ENCODE data around the gene PPP1R36. TPM values are rescaled to one million over a fixed set of nuclear protein-coding genes. Genes with fewer than 3 reads are reported as not detected.

Gene PPP1R36
- total RNA-seq, 2 experiments from 2014 or later = 0.53 TPM; not detected in 1

DNA sequence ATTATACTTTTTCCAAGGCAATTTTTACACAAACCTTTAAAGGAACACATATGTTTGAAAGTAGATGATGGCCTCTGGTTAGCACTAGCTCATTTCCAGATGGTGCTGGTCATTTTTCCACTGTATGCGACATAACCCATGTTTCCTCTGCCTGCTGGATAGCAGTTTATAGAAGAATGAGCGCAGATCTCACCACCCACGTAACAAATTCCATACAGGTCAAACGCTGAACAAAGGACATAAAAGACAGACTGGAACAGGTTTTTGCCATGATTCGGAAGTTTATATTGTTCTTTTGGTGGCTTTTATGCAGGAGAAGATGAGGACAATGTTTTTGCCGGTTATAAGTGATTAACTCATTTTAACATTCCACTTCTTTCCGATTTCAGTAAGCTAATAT is 30.7 kb downstream of the PPP1R36 start:
- ChIA-PET CTCF (interaction anchor here (0.9 kb wide), 1 partner anchor 56 kb away, joined by 3 read pairs; no protein-coding TSS in a partner anchor), POLR2A (no interaction called here)
- no peak for DNase-seq
- H3K9me3 Mint-ChIP-seq = no peaks in the 10 kb centered on the region
- H3K4me3 Mint-ChIP-seq = no peak overlapping the region
- no peaks in the 10 kb centered on the region for H3K27me3 Mint-ChIP-seq
- no peak overlapping the region for H3K27ac Mint-ChIP-seq
- no peaks in the 10 kb centered on the region for H3K36me3 Mint-ChIP-seq (ENCODE audit: low read depth)
- H3K4me1 Mint-ChIP-seq = no peaks in the 10 kb centered on the region

- no peak overlapping the region for H3K4me3 Mint-ChIP-seq
- H3K27ac Mint-ChIP-seq = no peak overlapping the region
- no peaks in the 10 kb centered on the region for H3K27me3 Mint-ChIP-seq
- H3K9me3 Mint-ChIP-seq = no peaks in the 10 kb centered on the region
- no peak for DNase-seq
- ChIA-PET CTCF (interaction anchor here (0.9 kb wide), 1 partner anchor 55 kb away, joined by 3 read pairs; no protein-coding TSS in a partner anchor), POLR2A (no interaction called here)
- no peaks in the 10 kb centered on the region for H3K4me1 Mint-ChIP-seq
- no peaks in the 10 kb centered on the region for H3K36me3 Mint-ChIP-seq (ENCODE audit: low read depth)
Measured at GRCh38 chr14:64581363-64581762, 31.6 kb downstream of the PPP1R36 start.

- Mint-ChIP-seq H3K4me1 (no peaks in the 10 kb centered on the region), H3K9me3 (no peaks in the 10 kb centered on the region), H3K27me3 (no peaks in the 10 kb centered on the region), H3K4me3 (no peak overlapping the region), H3K36me3 (ENCODE audit: low read depth) (no peaks in the 10 kb centered on the region), H3K27ac (no peak overlapping the region)
- ChIA-PET POLR2A (no interaction called here), CTCF (no interaction called here)
- DNase-seq = no peak
Measured at GRCh38 chr14:64581817-64582216, 32.1 kb downstream of the PPP1R36 start.

DNA sequence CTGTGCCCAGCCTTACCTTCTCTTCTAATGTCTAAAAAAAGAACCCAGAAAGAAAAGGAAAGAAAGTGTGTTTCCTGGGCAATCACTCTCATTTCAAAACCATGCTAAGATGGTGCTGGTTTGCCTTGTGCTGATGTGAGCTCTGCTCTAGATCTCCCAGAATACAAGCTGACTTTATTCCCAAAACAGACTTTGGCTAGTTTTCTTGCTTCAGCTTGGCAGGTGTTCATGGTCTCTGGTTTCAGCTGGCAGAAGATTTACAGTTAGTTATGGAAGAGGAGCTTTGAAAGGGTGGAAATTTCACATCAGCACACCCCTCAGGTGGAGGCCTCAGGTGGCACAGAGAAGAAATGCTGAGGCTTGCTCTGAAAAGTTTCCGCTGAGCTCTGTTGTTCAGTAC is 34.4 kb downstream of the PPP1R36 start:
- CTCF ChIA-PET = no interaction called here
- Mint-ChIP-seq H3K4me3 (no peak overlapping the region), H3K9me3 (no peaks in the 10 kb centered on the region), H3K27ac (no peak overlapping the region), H3K4me1 (no peaks in the 10 kb centered on the region), H3K27me3 (no peaks in the 10 kb centered on the region), H3K36me3 (ENCODE audit: low read depth) (no peaks in the 10 kb centered on the region)
- POLR2A ChIA-PET = no interaction called here
- DNase-seq = no peak

- no peaks in the 10 kb centered on the region for H3K9me3 Mint-ChIP-seq
- POLR2A ChIA-PET = no interaction called here
- H3K27me3 Mint-ChIP-seq = peaks cover 6% of the 10 kb centered on the region
Measured at GRCh38 chr14:64591809-64592208, 42.0 kb downstream of the PPP1R36 start.

GRCh38 chr14:64594438-64594837 is 44.7 kb downstream of the PPP1R36 start:
- POLR2A ChIA-PET = no interaction called here
- no peak overlapping the region for H3K27ac Mint-ChIP-seq
- H3K27me3 Mint-ChIP-seq = peaks cover 8% of the 10 kb centered on the region
- H3K4me3 Mint-ChIP-seq = no peak overlapping the region
- no peaks in the 10 kb centered on the region for H3K36me3 Mint-ChIP-seq (ENCODE audit: low read depth)
- H3K4me1 Mint-ChIP-seq = peaks cover 7% of the 10 kb centered on the region
- CTCF ChIA-PET = no interaction called here
- DNase-seq = no peak
- H3K9me3 Mint-ChIP-seq = no peaks in the 10 kb centered on the region

More at GRCh38 chr14:64591809-64592208, 42.0 kb downstream of the PPP1R36 start:
- no peaks in the 10 kb centered on the region for H3K4me1 Mint-ChIP-seq
- H3K36me3 Mint-ChIP-seq (ENCODE audit: low read depth) = no peaks in the 10 kb centered on the region
- CTCF ChIA-PET = no interaction called here
- H3K27ac Mint-ChIP-seq = no peak overlapping the region
- no peak overlapping the region for H3K4me3 Mint-ChIP-seq
- DNase-seq = no peak

- peaks cover 7% of the 10 kb centered on the region for H3K4me1 Mint-ChIP-seq
- no peaks in the 10 kb centered on the region for H3K9me3 Mint-ChIP-seq
- no peaks in the 10 kb centered on the region for H3K36me3 Mint-ChIP-seq (ENCODE audit: low read depth)
- H3K27ac Mint-ChIP-seq = no peak overlapping the region
- ChIA-PET CTCF (no interaction called here), POLR2A (no interaction called here)
- peaks cover 15% of the 10 kb centered on the region for H3K27me3 Mint-ChIP-seq
- no peak overlapping the region for H3K4me3 Mint-ChIP-seq
- no peak for DNase-seq
Measured at GRCh38 chr14:64598404-64598803, 48.6 kb downstream of the PPP1R36 start.

GRCh38 chr14:64601571-64601970 is 51.8 kb downstream of the PPP1R36 start:
- Mint-ChIP-seq H3K36me3 (ENCODE audit: low read depth) (no peaks in the 10 kb centered on the region), H3K9me3 (no peaks in the 10 kb centered on the region), H3K4me3 (no peak overlapping the region), H3K27ac (no peak overlapping the region), H3K27me3 (peaks cover 22% of the 10 kb centered on the region), H3K4me1 (peaks cover 7% of the 10 kb centered on the region)
- ChIA-PET POLR2A (no interaction called here), CTCF (interaction anchor here (0.7 to 1.1 kb wide), 2 partner anchors 12 to 35 kb away, joined by 4 read pairs; no protein-coding TSS in a partner anchor)
- no peak for DNase-seq

DNA sequence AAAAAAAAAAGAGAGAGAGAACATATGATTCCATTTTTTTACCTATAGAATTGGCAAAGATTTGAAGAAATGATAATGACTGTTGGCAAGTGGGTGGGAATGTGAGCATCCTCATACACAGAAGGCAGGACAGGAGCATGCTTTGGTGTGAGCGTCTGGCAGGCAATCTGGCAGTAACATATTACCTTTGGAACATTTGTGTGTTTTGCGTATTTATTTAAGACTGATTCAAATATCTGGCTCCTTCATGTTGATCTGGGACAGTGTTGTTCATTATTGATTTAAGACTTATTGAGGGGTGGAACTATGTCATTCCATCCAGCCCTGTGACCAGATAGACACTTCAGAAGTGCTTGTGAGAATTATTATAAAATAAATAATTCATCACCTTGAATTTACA is 53.1 kb downstream of the PPP1R36 start:
- ChIA-PET POLR2A (no interaction called here), CTCF (interaction anchor here (1.1 kb wide), 1 partner anchor 34 kb away, joined by 4 read pairs; no protein-coding TSS in a partner anchor)
- Mint-ChIP-seq H3K9me3 (no peaks in the 10 kb centered on the region), H3K27ac (no peak overlapping the region), H3K4me3 (no peak overlapping the region), H3K27me3 (peaks cover 24% of the 10 kb centered on the region), H3K4me1 (peaks cover 7% of the 10 kb centered on the region), H3K36me3 (ENCODE audit: low read depth) (no peaks in the 10 kb centered on the region)
- DNase-seq = no peak

GRCh38 chr14:64604001-64604400 is 54.2 kb downstream of the PPP1R36 start:
- Mint-ChIP-seq H3K27ac (no peak overlapping the region), H3K4me1 (no peaks in the 10 kb centered on the region), H3K9me3 (no peaks in the 10 kb centered on the region), H3K36me3 (ENCODE audit: low read depth) (no peaks in the 10 kb centered on the region), H3K4me3 (no peak overlapping the region), H3K27me3 (peaks cover 24% of the 10 kb centered on the region)
- DNase-seq = no peak
- ChIA-PET POLR2A (no interaction called here), CTCF (interaction anchor here (1.1 kb wide), 1 partner anchor 33 kb away, joined by 5 read pairs; no protein-coding TSS in a partner anchor)

- CTCF ChIA-PET = no interaction called here
- Mint-ChIP-seq H3K36me3 (ENCODE audit: low read depth) (no peaks in the 10 kb centered on the region), H3K9me3 (no peaks in the 10 kb centered on the region), H3K27ac (no peak overlapping the region), H3K27me3 (peaks cover 24% of the 10 kb centered on the region), H3K4me3 (no peak overlapping the region), H3K4me1 (no peaks in the 10 kb centered on the region)
- DNase-seq = no peak
- POLR2A ChIA-PET = no interaction called here
Measured at GRCh38 chr14:64604881-64605280, 55.1 kb downstream of the PPP1R36 start.

DNA sequence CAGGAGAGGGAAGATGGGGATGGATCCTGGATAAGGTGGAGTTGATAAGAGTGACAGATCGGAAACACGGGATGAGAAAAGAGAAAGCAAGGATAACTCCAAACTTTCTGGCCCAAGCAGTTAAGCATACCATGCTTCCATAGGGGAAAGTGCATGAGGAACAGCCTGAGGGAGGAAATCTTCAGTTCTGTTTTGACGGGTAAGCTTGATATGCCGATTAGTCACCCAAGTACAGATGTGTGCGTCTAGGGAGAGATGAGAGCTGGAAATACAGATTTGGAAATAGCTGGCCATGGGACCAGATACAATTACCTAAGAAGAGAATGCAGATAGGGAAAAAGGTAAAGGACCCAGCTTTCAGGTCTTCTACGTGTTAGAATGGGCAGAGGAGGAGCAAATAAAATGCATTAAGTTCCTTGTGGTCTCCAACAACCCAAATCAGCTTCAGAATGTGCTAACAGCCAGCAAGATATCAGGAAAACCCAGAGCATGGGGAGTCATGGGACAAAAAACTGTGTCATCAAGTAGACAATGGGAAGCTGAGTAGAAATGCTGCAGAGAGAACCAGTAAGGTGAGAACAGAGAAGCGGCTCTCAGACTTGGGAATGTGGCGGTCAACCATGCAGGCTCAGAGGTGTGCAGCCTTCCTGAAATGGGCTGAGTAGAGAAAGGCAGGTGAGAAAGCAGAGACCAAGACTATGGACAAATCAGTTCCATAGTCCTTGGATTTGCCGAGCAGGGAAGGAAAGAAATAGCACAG is 56.3 kb downstream of the PPP1R36 start:
- Mint-ChIP-seq H3K36me3 (ENCODE audit: low read depth) (no peaks in the 10 kb centered on the region), H3K4me3 (no peak overlapping the region), H3K9me3 (no peaks in the 10 kb centered on the region), H3K27ac (no peak overlapping the region), H3K4me1 (no peaks in the 10 kb centered on the region), H3K27me3 (peaks cover 19% of the 10 kb centered on the region)
- DNase-seq = no peak
- POLR2A ChIA-PET = no interaction called here
- CTCF ChIA-PET = no interaction called here

GRCh38 chr14:64610049-64610746 is 60.4 kb downstream of the PPP1R36 start:
- Mint-ChIP-seq H3K27me3 (peaks cover 13% of the 10 kb centered on the region), H3K4me1 (no peaks in the 10 kb centered on the region), H3K27ac (no peak overlapping the region), H3K9me3 (no peaks in the 10 kb centered on the region), H3K36me3 (ENCODE audit: low read depth) (no peaks in the 10 kb centered on the region), H3K4me3 (no peak overlapping the region)
- CTCF ChIA-PET = interaction anchor here (2.2 kb wide), 1 partner anchor 26 kb away, joined by 10 read pairs; no protein-coding TSS in a partner anchor
- no peak for DNase-seq
- POLR2A ChIA-PET = no interaction called here

All from activated CD4-positive, alpha-beta memory T cell treated with anti-CD3 and anti-CD28 coated beads, Interleukin-2, amount 10 ng/mL, durations not matched to agents 7 days and 5 days (primary cell).